ENCODE data around the gene CD209. TPM values are rescaled to one million over a fixed set of nuclear protein-coding genes. Genes with fewer than 3 reads are reported as not detected.

Gene CD209
- polyA plus RNA-seq, 1 experiment = not detected

- no peak for TF ChIP-seq CTCF (IDR thresholded peaks at IDR 0.05; ENCODE audit: low read depth, low read length)
- H3K27ac ChIP-seq (ENCODE audit: low read depth, low read length) = no peak overlapping the region
- DNase-seq (ENCODE audit: low read depth, low spot score) = no peak
- H3K27me3 ChIP-seq (ENCODE audit: control insufficient read depth, insufficient read depth, low read length) = no peaks in the 10 kb centered on the region
- POLR2A ChIA-PET = no interaction called here
- CTCF ChIA-PET = no interaction called here
- H3K9me3 ChIP-seq (ENCODE audit: control insufficient read depth, insufficient read depth, low read length) = no peaks in the 10 kb centered on the region
- no peak overlapping the region for H3K4me3 ChIP-seq (ENCODE audit: low read depth, low read length)
Observed at GRCh38 chr19:7704280-7705060, 42.9 kb downstream of the CD209 start.

GRCh38 chr19:7703332-7703731 is 44.0 kb downstream of the CD209 start:
- no peak for TF ChIP-seq CTCF (IDR thresholded peaks at IDR 0.05; ENCODE audit: low read depth, low read length)
- H3K27ac ChIP-seq (ENCODE audit: low read depth, low read length) = no peak overlapping the region

GRCh38 chr19:7701654-7702457 is 45.5 kb downstream of the CD209 start, which contains the start of gene FCER2:
Gene FCER2, minus strand, starts transcription at chr19:7702131. Its CDS starts 2,371 bp downstream, at chr19:7699760.
- H3K9me3 ChIP-seq (ENCODE audit: control insufficient read depth, insufficient read depth, low read length) = no peaks in the 10 kb centered on the region
- POLR2A ChIA-PET = no interaction called here
- DNase-seq (ENCODE audit: low read depth, low spot score) = no peak
- H3K27me3 ChIP-seq (ENCODE audit: control insufficient read depth, insufficient read depth, low read length) = peaks cover 4% of the 10 kb centered on the region
- no peak within 1 kb of the TSS for H3K4me3 ChIP-seq (ENCODE audit: low read depth, low read length)
- CTCF ChIA-PET = interaction anchor here (1.3 kb wide), 1 partner anchor 21 kb away, joined by 3 read pairs; the partner anchor contains the start of gene TRAPPC5
- no peak within 1 kb of the TSS for H3K27ac ChIP-seq (ENCODE audit: low read depth, low read length)
- TF ChIP-seq CTCF (IDR thresholded peaks at IDR 0.05; ENCODE audit: low read depth, low read length) = no peak

More at GRCh38 chr19:7703332-7703731, 44.0 kb downstream of the CD209 start:
- CTCF ChIA-PET = interaction anchor here (0.7 kb wide), 1 partner anchor 23 kb away, joined by 4 read pairs; no protein-coding TSS in a partner anchor
- H3K4me3 ChIP-seq (ENCODE audit: low read depth, low read length) = no peak overlapping the region
- no peaks in the 10 kb centered on the region for H3K9me3 ChIP-seq (ENCODE audit: control insufficient read depth, insufficient read depth, low read length)
- DNase-seq (ENCODE audit: low read depth, low spot score) = no peak
- H3K27me3 ChIP-seq (ENCODE audit: control insufficient read depth, insufficient read depth, low read length) = peaks cover 3% of the 10 kb centered on the region
- POLR2A ChIA-PET = no interaction called here

GRCh38 chr19:7701049-7701653 is 46.2 kb downstream of the CD209 start:
- no peak overlapping the region for H3K27ac ChIP-seq (ENCODE audit: low read depth, low read length)
- no peaks in the 10 kb centered on the region for H3K9me3 ChIP-seq (ENCODE audit: control insufficient read depth, insufficient read depth, low read length)
- H3K27me3 ChIP-seq (ENCODE audit: control insufficient read depth, insufficient read depth, low read length) = peaks cover 4% of the 10 kb centered on the region
- ChIA-PET CTCF (interaction anchor here (1.3 kb wide), 1 partner anchor 20 kb away, joined by 3 read pairs; the partner anchor contains the start of gene TRAPPC5), POLR2A (no interaction called here)
- no peak for DNase-seq (ENCODE audit: low read depth, low spot score)
- no peak overlapping the region for H3K4me3 ChIP-seq (ENCODE audit: low read depth, low read length)
- TF ChIP-seq CTCF (IDR thresholded peaks at IDR 0.05; ENCODE audit: low read depth, low read length) = no peak

All from AG04450 (cell line).